K562 (cell line): ENCODE measurements around the gene LY6G6C. TPM values are rescaled to one million over a fixed set of nuclear protein-coding genes. Genes with fewer than 3 reads are reported as not detected.

ENCODE experiments used
- ASH1L ChIP-seq: fragments of 450-650 bp; IDR thresholded peaks from 2 replicates; pipeline ENCODE4 v1.6.1; 2018; ENCODE audit warnings: borderline replicate concordance, mild to moderate bottlenecking, low read depth; ENCODE audit not compliant: partially characterized antibody
- ATF4 ChIP-seq: fragments of 450-650 bp; formaldehyde crosslinking; IDR thresholded peaks from 2 replicates; pipeline ENCODE4 v1.4.0; 2022; ENCODE audit warnings: mild to moderate bottlenecking, moderate library complexity
- FOXA1 ChIP-seq: fragments of 450-650 bp; IDR thresholded peaks from 2 replicates; pipeline ENCODE4 v1.6.1; 2016; ENCODE audit warnings: mild to moderate bottlenecking, borderline replicate concordance
- MEIS2 ChIP-seq: fragments of 450-650 bp; IDR thresholded peaks from 2 replicates; pipeline ENCODE4 v1.6.1; 2014; ENCODE audit warnings: mild to moderate bottlenecking; ENCODE audit not compliant: partially characterized antibody
- MTF1 ChIP-seq: fragments of 250-450 bp; sonication (Bioruptor Pico); IDR thresholded peaks from 2 replicates; pipeline ENCODE4 v1.9.0; 2021; ENCODE audit warnings: moderate library complexity, mild to moderate bottlenecking, inconsistent platforms, borderline replicate concordance
- SOX6 ChIP-seq: fragments of 450-650 bp; IDR thresholded peaks from 2 replicates; pipeline ENCODE4 v1.6.1; 2014; ENCODE audit warnings: mild to moderate bottlenecking
- TGIF2 ChIP-seq: sonication (generic); formaldehyde crosslinking; IDR thresholded peaks from 2 replicates; pipeline ENCODE4 v1.8.1; 2022; ENCODE audit warnings: mild to moderate bottlenecking, missing genetic modification reagents, moderate library complexity
- TSHZ1 ChIP-seq: fragments of 250-450 bp; sonication (Bioruptor Pico); IDR thresholded peaks from 2 replicates; pipeline ENCODE4 v1.4.0; 2020; ENCODE audit warnings: mild to moderate bottlenecking, moderate library complexity
- ZFP1 ChIP-seq: fragments of 450-650 bp; formaldehyde crosslinking; IDR thresholded peaks from 2 replicates; pipeline ENCODE4 v1.4.0; 2020; ENCODE audit warnings: mild to moderate bottlenecking, mixed read lengths
- ZNF253 ChIP-seq: fragments of 250-450 bp; sonication (Bioruptor Pico); conservative IDR thresholded peaks from 2 replicates; pipeline ENCODE4 v1.6.1; 2021; ENCODE audit warnings: mild to moderate bottlenecking
- ZNF431 ChIP-seq: sonication (generic); formaldehyde crosslinking; IDR thresholded peaks from 2 replicates; pipeline ENCODE4 v1.8.0; 2022; ENCODE audit warnings: mild to moderate bottlenecking, missing genetic modification reagents
- ZNF589 ChIP-seq: fragments of 200-800 bp; sonication (Bioruptor generic); IDR thresholded peaks from 2 replicates; pipeline ENCODE4 v1.6.1; 2016; ENCODE audit warnings: low read depth, missing genetic modification characterization, missing compliant biosample characterization
- ZSCAN29 ChIP-seq: fragments of 450-650 bp; IDR thresholded peaks from 2 replicates; pipeline ENCODE4 v1.6.1; 2017
- polyA plus RNA-seq, 8 experiments: library from polyadenylated mRNA; depleted of rRNA in 4 of 8; stranded (reverse) in 5 of 8; unstranded in 3 of 8; fragments of >200 nt; fragmentation: Nextera tagmentation in 2 of 8; fragmentation: Illumina TruSeq in 1 of 8; extraction: Ambion mirVana in 2 of 8; extraction: Trizol in 1 of 8; gene quantifications; 2 replicates each; pipeline versions ENCODE4 v1.2.1 to v1.2.3, GENCODE V29; 2011 to 2014; ENCODE audit warnings: inconsistent platforms in 1 of 8, missing spikeins in 1 of 8
- total RNA-seq, 7 experiments: library from RNA; depleted of rRNA in 6 of 7; stranded (reverse); fragments of >200 nt in 6 of 7; fragmentation: Illumina TruSeq in 2 of 7; extraction: Trizol in 2 of 7; gene quantifications; 2 replicates each; pipeline versions ENCODE4 v1.2.1 to v1.2.3, GENCODE V29; 2011 to 2021; ENCODE audit warnings: low replicate concordance in 1 of 7
- TF ChIP-seq, protein P1 (sequence below): fragments of 450-650 bp; IDR thresholded peaks from 2 replicates; pipeline ENCODE4 v1.6.1; 2017; ENCODE audit warnings: antibody characterized with exemption, mild to moderate bottlenecking
- TF ChIP-seq, protein P2 (sequence below): fragments of 250-450 bp; sonication (Bioruptor Pico); IDR thresholded peaks from 2 replicates; pipeline ENCODE4 v1.4.0; 2020
- TF ChIP-seq, protein P3 (sequence below): fragments of 250-450 bp; sonication (Bioruptor Pico); IDR thresholded peaks from 2 replicates; pipeline ENCODE4 v1.4.0; 2020; ENCODE audit warnings: mild to moderate bottlenecking

Gene LY6G6C
- total and polyA plus RNA-seq, 9 of the 15 experiments (the other 6 are each of a cell fraction or from before 2014, with no cell fraction given) = 0.06 to 0.20 TPM; not detected in 7

DNA sequence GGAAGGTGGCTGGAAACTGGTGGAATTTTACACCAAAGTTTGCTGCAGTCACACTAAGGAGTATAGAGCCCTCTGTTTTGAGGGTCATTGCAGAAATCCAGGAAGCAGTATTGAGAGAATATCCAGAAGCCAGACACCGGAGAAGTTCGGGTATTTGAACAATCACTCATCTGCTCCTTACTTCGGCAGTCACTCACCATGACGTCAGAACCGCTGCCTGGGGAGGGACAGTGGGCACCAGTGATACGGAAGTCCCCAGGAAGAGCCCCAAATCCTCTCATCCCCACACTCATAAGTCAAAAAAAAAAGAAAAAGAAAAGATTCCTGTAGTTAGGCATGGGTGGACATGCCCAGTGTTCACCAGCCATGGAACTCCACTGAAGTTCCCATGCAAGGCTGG lies 44.6 kb downstream of the LY6G6C start (continued):
- no peak for TF ChIP-seq TSHZ1 (CRISPR knock-in tag)
- TF ChIP-seq, protein P1, sequence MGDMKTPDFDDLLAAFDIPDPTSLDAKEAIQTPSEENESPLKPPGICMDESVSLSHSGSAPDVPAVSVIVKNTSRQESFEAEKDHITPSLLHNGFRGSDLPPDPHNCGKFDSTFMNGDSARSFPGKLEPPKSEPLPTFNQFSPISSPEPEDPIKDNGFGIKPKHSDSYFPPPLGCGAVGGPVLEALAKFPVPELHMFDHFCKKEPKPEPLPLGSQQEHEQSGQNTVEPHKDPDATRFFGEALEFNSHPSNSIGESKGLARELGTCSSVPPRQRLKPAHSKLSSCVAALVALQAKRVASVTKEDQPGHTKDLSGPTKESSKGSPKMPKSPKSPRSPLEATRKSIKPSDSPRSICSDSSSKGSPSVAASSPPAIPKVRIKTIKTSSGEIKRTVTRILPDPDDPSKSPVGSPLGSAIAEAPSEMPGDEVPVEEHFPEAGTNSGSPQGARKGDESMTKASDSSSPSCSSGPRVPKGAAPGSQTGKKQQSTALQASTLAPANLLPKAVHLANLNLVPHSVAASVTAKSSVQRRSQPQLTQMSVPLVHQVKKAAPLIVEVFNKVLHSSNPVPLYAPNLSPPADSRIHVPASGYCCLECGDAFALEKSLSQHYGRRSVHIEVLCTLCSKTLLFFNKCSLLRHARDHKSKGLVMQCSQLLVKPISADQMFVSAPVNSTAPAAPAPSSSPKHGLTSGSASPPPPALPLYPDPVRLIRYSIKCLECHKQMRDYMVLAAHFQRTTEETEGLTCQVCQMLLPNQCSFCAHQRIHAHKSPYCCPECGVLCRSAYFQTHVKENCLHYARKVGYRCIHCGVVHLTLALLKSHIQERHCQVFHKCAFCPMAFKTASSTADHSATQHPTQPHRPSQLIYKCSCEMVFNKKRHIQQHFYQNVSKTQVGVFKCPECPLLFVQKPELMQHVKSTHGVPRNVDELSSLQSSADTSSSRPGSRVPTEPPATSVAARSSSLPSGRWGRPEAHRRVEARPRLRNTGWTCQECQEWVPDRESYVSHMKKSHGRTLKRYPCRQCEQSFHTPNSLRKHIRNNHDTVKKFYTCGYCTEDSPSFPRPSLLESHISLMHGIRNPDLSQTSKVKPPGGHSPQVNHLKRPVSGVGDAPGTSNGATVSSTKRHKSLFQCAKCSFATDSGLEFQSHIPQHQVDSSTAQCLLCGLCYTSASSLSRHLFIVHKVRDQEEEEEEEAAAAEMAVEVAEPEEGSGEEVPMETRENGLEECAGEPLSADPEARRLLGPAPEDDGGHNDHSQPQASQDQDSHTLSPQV = no peak; the same call in 1 of the 2 replicates
- peak; percentile 89 for TF ChIP-seq MEIS2
- no peak for TF ChIP-seq ZNF253 (CRISPR knock-in tag)
- TF ChIP-seq SOX6 = no peak
- no peak for TF ChIP-seq TGIF2 (CRISPR knock-in tag)
- TF ChIP-seq, protein P2, sequence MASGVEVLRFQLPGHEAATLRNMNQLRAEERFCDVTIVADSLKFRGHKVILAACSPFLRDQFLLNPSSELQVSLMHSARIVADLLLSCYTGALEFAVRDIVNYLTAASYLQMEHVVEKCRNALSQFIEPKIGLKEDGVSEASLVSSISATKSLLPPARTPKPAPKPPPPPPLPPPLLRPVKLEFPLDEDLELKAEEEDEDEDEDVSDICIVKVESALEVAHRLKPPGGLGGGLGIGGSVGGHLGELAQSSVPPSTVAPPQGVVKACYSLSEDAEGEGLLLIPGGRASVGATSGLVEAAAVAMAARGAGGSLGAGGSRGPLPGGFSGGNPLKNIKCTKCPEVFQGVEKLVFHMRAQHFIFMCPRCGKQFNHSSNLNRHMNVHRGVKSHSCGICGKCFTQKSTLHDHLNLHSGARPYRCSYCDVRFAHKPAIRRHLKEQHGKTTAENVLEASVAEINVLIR = peak; percentile 63; the same call in 1 of the 2 replicates
- TF ChIP-seq, protein P3, sequence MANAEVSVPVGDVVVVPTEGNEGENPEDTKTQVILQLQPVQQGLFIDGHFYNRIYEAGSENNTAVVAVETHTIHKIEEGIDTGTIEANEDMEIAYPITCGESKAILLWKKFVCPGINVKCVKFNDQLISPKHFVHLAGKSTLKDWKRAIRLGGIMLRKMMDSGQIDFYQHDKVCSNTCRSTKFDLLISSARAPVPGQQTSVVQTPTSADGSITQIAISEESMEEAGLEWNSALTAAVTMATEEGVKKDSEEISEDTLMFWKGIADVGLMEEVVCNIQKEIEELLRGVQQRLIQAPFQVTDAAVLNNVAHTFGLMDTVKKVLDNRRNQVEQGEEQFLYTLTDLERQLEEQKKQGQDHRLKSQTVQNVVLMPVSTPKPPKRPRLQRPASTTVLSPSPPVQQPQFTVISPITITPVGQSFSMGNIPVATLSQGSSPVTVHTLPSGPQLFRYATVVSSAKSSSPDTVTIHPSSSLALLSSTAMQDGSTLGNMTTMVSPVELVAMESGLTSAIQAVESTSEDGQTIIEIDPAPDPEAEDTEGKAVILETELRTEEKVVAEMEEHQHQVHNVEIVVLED = peak; percentile 48
- no peak for TF ChIP-seq FOXA1
- peak; percentile 18 for TF ChIP-seq ASH1L
- TF ChIP-seq ZNF431 (CRISPR knock-in tag) = no peak
- no peak for TF ChIP-seq ZFP1 (CRISPR knock-in tag)
- 0 out of 2 replicates have a peak, but pooled peaks have one; percentile 16 for TF ChIP-seq ATF4 (CRISPR knock-in tag)
- no peak for TF ChIP-seq ZNF589 (CRISPR knock-in tag)
- TF ChIP-seq ZSCAN29 = no peak
- no peak for TF ChIP-seq MTF1 (CRISPR knock-in tag)
